HepG2 (cell line): ENCODE measurements around the gene PAPOLB. TPM values are rescaled to one million over a fixed set of nuclear protein-coding genes. Genes with fewer than 3 reads are reported as not detected.

ENCODE experiments used
- ATAC-seq: fragments of 200-7000 bp; cut with Tn5 transposase; 3 replicates; pipeline ENCODE4 v1.9.1; 2020; ENCODE audit warnings: mild to moderate bottlenecking, moderate library complexity
- BruUV-seq: library from RNA; stranded (reverse); fragments of 400-500 nt; replicated peaks from 2 replicates; lab custom pipeline; 2021; lab: Mats Ljungman, UMichigan
- CTCF ChIA-PET: fragments of 300-600 bp; formaldehyde crosslinking; extraction: SDS; loops from one replicate; lab custom pipeline; 2021; ENCODE audit warnings: low total read pairs, inconsistent platforms, low intra/inter-chr PET ratio; lab: Yijun Ruan, JAX
- POLR2A ChIA-PET: fragments of 350-600 bp; sonication (Branson Sonifier 250); formaldehyde crosslinking; loops from one replicate; lab custom pipeline; 2020; ENCODE audit warnings: antibody characterized with exemption, inconsistent platforms; lab: Yijun Ruan, JAX
- DNase-seq: peaks from one replicate; pipeline ENCODE4 v3.0.0-alpha.2; 2015; ENCODE audit warnings: low spot score
- FAIRE-seq: peaks from 3 replicates; lab custom pipeline; 2011; peaks lifted over from hg19 to GRCh38; lab: Jason Lieb, UNC
- H2AFZ ChIP-seq: one replicate; pipeline ENCODE4 v1.6.1; 2011; ENCODE audit warnings: low read length, inconsistent platforms
- H3K27ac ChIP-seq: fragments of 300-600 bp; 3 replicates; pipeline ENCODE4 v1.8.0; 2011; ENCODE audit warnings: mixed run types, mild to moderate bottlenecking, mixed read lengths, low read length, inconsistent platforms; ENCODE audit not compliant: insufficient read depth; ENCODE audit errors: extremely low read length
- H3K27me3 ChIP-seq, 2 experiments: fragments of 200-600 bp in 1 of 2; 2 replicates in 1 of 2; 3 replicates in 1 of 2; pipeline versions ENCODE4 v1.6.0 to v1.8.0; 2011; ENCODE audit warnings: low read length in 2 of 2, mild to moderate bottlenecking in 2 of 2, moderate library complexity in 2 of 2, inconsistent platforms in 1 of 2; ENCODE audit not compliant: insufficient read depth in 2 of 2, control insufficient read depth in 1 of 2
- H3K36me3 ChIP-seq, 2 experiments: fragments of 200-600 bp in 1 of 2; replicated peaks in 1 of 2; 2 replicates in 1 of 2; 3 replicates in 1 of 2; pipeline versions ENCODE4 v1.5.1 to v1.8.0; 2011; ENCODE audit warnings: low read length in 2 of 2, inconsistent platforms in 1 of 2; ENCODE audit not compliant: insufficient read depth in 2 of 2, control insufficient read depth in 1 of 2
- H3K4me1 ChIP-seq: 2 replicates; pipeline ENCODE4 v1.5.1; 2012; ENCODE audit warnings: low read length, inconsistent platforms; ENCODE audit not compliant: insufficient read depth
- H3K4me2 ChIP-seq: 2 replicates; pipeline ENCODE4 v1.6.0; 2011; ENCODE audit warnings: low read depth, low read length, inconsistent platforms
- H3K4me3 ChIP-seq, 3 experiments: fragments of 200-600 bp in 1 of 3; sonication (generic), shearing (Covaris generic) in 1 of 3; replicated peaks in 1 of 3; 2 replicates each; pipeline ENCODE4 v1.5.1; 2011 to 2016; ENCODE audit warnings: low read length in 3 of 3, inconsistent platforms in 2 of 3, low read depth in 2 of 3, mild to moderate bottlenecking in 2 of 3, control low read depth in 1 of 3, mixed read lengths in 1 of 3; ENCODE audit not compliant: insufficient read depth in 1 of 3
- H3K79me2 ChIP-seq: one replicate; pipeline ENCODE4 v1.6.1; 2011; ENCODE audit warnings: low read length, inconsistent platforms; ENCODE audit not compliant: insufficient read depth
- H3K9ac ChIP-seq: 2 replicates; pipeline ENCODE4 v1.6.0; 2011; ENCODE audit warnings: mild to moderate bottlenecking, low read depth, low read length, inconsistent platforms; ENCODE audit not compliant: insufficient read depth
- H3K9me3 ChIP-seq: 2 replicates; pipeline ENCODE4 v1.5.1; 2012; ENCODE audit warnings: mild to moderate bottlenecking, low read length
- H4K20me1 ChIP-seq: 2 replicates; pipeline ENCODE4 v1.6.0; 2011; ENCODE audit warnings: inconsistent platforms, mild to moderate bottlenecking, low read length, moderate library complexity; ENCODE audit not compliant: insufficient read depth
- BRCA1 ChIP-seq: sonication (generic); formaldehyde crosslinking; IDR thresholded peaks from 2 replicates; pipeline ENCODE4 v1.4.0; 2020; ENCODE audit warnings: missing genetic modification reagents
- CREB3 ChIP-seq: sonication (generic); formaldehyde crosslinking; IDR thresholded peaks from 2 replicates; pipeline ENCODE4 v1.5.0; 2020; ENCODE audit warnings: missing genetic modification reagents
- CSRNP2 ChIP-seq: sonication (generic); formaldehyde crosslinking; conservative IDR thresholded peaks from 2 replicates; pipeline ENCODE4 v1.8.0; 2022; ENCODE audit warnings: low read depth, missing genetic modification reagents
- GATA4 ChIP-seq: sonication (generic); IDR thresholded peaks from 2 replicates; pipeline ENCODE4 v1.6.1; 2016; ENCODE audit warnings: antibody characterized with exemption, low read depth, borderline replicate concordance
- HBP1 ChIP-seq: IDR thresholded peaks from 2 replicates; pipeline ENCODE4 v1.6.1; 2016; ENCODE audit warnings: low read depth, control low read depth
- KLF15 ChIP-seq: sonication (generic); formaldehyde crosslinking; IDR thresholded peaks from 2 replicates; pipeline ENCODE4 v1.8.1; 2023; ENCODE audit warnings: borderline replicate concordance, mild to moderate bottlenecking, inconsistent platforms, missing genetic modification reagents, mixed read lengths
- TGIF2 ChIP-seq: IDR thresholded peaks from 2 replicates; pipeline ENCODE4 v1.6.1; 2016; ENCODE audit warnings: control low read depth, missing compliant biosample characterization
- ZBTB33 ChIP-seq: sonication (generic); formaldehyde crosslinking; IDR thresholded peaks from 2 replicates; pipeline ENCODE4 v1.4.0; 2020; ENCODE audit warnings: missing genetic modification reagents
- ZNF207 ChIP-seq: fragments of 450-650 bp; IDR thresholded peaks from 2 replicates; pipeline ENCODE4 v1.6.1; 2016; ENCODE audit warnings: antibody characterized with exemption, borderline replicate concordance
- ZNF790 ChIP-seq: sonication (generic); formaldehyde crosslinking; IDR thresholded peaks from 2 replicates; pipeline ENCODE4 v1.8.0; 2022; ENCODE audit warnings: missing genetic modification reagents, mild to moderate bottlenecking, borderline replicate concordance
- WGBS: methylation state at CpG from one replicate; pipeline ENCODE4 v1.1.6; 2017; ENCODE audit warnings: low lambda C conversion rate; 5-methylcytosine and 5-hydroxymethylcytosine counted together
- in situ Hi-C: cut with HindIII; loops from 2 replicates; pipeline ENCODE4 v1.10.0; 2017; ENCODE audit warnings: low pct_unique_long_range_greater_than_20kb; ENCODE audit not compliant: extremely low pct_ligation_motif_present
- intact Hi-C: fragments of 100-400 bp; cut with micrococcal nuclease; formaldehyde crosslinking; loops from one replicate; pipeline ENCODE4 v1.10.0; 2022; ENCODE audit not compliant: unreplicated experiment
- polyA plus RNA-seq, 8 experiments: library from polyadenylated mRNA; depleted of rRNA in 3 of 8; stranded (reverse) in 7 of 8; unstranded in 1 of 8; fragments of >200 nt; fragmentation: Illumina TruSeq in 4 of 8; extraction: Trizol in 4 of 8; gene quantifications; 2 replicates each; pipeline versions ENCODE4 v1.2.1 to v1.2.3, GENCODE V29; 2011 to 2016; ENCODE audit warnings: low read depth in 4 of 8, missing spikeins in 1 of 8, mixed read lengths in 1 of 8; ENCODE audit not compliant: insufficient read depth in 1 of 8
- total RNA-seq, 5 experiments: library from RNA; depleted of rRNA; stranded (reverse); fragments of >200 nt; fragmentation: Illumina TruSeq; extraction: Trizol; gene quantifications; 2 replicates each; pipeline ENCODE4 v1.2.3, GENCODE V29; 2016; ENCODE audit warnings: low read depth in 1 of 5

PAPOLB gene
- total and polyA plus RNA-seq, 2 of the 13 experiments (the other 11 are each of a cell fraction or from before 2014, with no cell fraction given): not detected

- no peak overlapping the region for H3K9ac ChIP-seq
- in situ Hi-C loops: no loop called here
- H3K27me3 ChIP-seq: peaks cover 10 to 45% of the 10 kb centered on the region in 2 experiments
- DNase-seq (no peak), FAIRE-seq (no peak), ATAC-seq (no peak)
- H3K79me2 ChIP-seq: no peaks in the 10 kb centered on the region
- H2AFZ ChIP-seq: no peak overlapping the region
- WGBS: 71% methylated on average over 20 of the region's 45 CpGs
- H4K20me1 ChIP-seq: no peaks in the 10 kb centered on the region
- H3K4me1 ChIP-seq: peaks cover 23% of the 10 kb centered on the region
- no TSS peak for BruUV-seq
- intact Hi-C loops: no loop called here
- no peak overlapping the region for H3K4me3 ChIP-seq
- no peak overlapping the region for H3K27ac ChIP-seq
- no peaks in the 10 kb centered on the region for H3K36me3 ChIP-seq
- TF ChIP-seq KLF15 (CRISPR knock-in tag): no peak
- 0 out of 2 replicates have a peak, but pooled peaks have one; percentile 28 for TF ChIP-seq ZBTB33 (CRISPR knock-in tag)
- POLR2A ChIA-PET: no interaction called here
- H3K9me3 ChIP-seq: no peaks in the 10 kb centered on the region
- H3K4me2 ChIP-seq: no peak overlapping the region
- CTCF ChIA-PET: no interaction called here
Measured at GRCh38 chr7:4878336-4879335, 16.8 kb upstream of the PAPOLB start.

- in situ Hi-C loops: no loop called here
- no peak for TF ChIP-seq TGIF2 (CRISPR knock-in tag)
- TF ChIP-seq ZNF207: no peak
- no peak for TF ChIP-seq CREB3
- no peak for TF ChIP-seq CSRNP2 (CRISPR knock-in tag)
- no peak for TF ChIP-seq GATA4
- TF ChIP-seq HBP1 (CRISPR knock-in tag): no peak
- no peak for TF ChIP-seq BRCA1 (CRISPR knock-in tag)
- no peak for TF ChIP-seq ZNF790 (CRISPR knock-in tag)
Measured at GRCh38 chr7:4876586-4876985, 14.8 kb upstream of the PAPOLB start.

More at GRCh38 chr7:4876586-4876985, 14.8 kb upstream of the PAPOLB start:
- Histone ChIP-seq H3K4me1 (peaks cover 15% of the 10 kb centered on the region), H3K27ac (no peak overlapping the region), H3K9ac (no peak overlapping the region), H3K4me2 (no peak overlapping the region), H3K79me2 (no peaks in the 10 kb centered on the region), H3K27me3 (peaks cover 8 to 50% of the 10 kb centered on the region in 2 experiments), H2AFZ (no peak overlapping the region), H3K36me3 (no peaks in the 10 kb centered on the region), H4K20me1 (no peaks in the 10 kb centered on the region), H3K9me3 (no peaks in the 10 kb centered on the region), H3K4me3 (no peak overlapping the region)
- BruUV-seq: no TSS peak
- WGBS: 73% methylated on average over 15 of the region's 18 CpGs
- no peak for DNase-seq
- intact Hi-C loops: no loop called here
- ATAC-seq: no peak
- CTCF ChIA-PET: no interaction called here
- POLR2A ChIA-PET: no interaction called here
- no peak for FAIRE-seq
